ENCODE measurements around the gene APOC4.

Gene APOC4

DNA sequence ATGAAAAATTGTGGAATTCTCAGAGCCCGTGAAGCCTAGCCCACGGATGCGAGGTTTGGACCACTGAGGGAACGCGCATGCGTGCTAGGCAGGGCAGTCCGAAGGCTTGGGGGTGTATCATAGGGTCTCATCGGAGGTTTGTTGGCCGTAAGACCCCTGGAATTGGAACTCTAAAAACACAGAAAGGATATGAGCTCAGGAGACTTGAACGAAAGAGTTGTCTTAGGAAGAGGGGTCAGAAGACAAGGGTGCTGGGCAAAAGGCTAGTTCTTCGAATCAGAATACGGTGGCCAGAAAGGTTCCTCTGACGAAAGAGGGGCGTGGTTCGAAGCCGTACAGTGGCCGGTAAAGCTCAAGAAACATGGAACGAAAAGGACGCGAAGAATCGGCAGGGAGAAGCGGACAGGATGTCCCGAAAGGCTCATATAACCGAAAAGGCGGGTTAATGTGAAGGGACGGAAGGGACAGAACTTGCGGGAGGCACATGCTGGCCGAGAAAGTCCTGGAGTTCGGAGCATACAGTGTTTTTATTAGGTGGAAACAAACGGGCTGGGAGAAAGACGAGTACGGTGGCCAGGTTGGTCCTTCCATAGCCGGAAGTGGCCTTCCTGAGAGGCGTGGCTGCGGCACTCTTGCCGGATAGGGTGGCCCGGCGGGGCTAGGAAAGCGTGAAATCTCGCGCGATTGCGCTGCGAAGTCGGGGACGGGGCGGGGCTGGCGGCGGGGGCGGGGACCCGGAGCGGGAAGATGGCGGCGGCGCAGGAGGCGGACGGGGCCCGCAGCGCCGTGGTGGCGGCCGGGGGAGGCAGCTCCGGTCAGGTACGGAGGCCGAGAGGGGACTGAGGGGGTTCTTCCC lies 12.8 kb downstream of the APOC4 start, which contains the start of gene CLPTM1:
TSS of gene CLPTM1 (plus strand) at position 732 of the 856 bp plus-strand sequence. CDS start at position 748, 16 bp downstream.
- Histone ChIP-seq H4K20me1 (ENCODE audit: control insufficient read depth, insufficient read depth, low read depth, low read length) (peaks cover 14% of the 10 kb centered on the region), H3K27ac (ENCODE audit: low read depth, low read length) (peak within 1 kb of the TSS; percentile 83), H3K79me2 (ENCODE audit: control insufficient read depth, low read length) (peaks cover 67% of the 10 kb centered on the region), H3K9me2 (replicated peaks; ENCODE audit: control insufficient read depth, low read length) (no peaks in the 10 kb centered on the region), H3K36me3 (ENCODE audit: control insufficient read depth, low read length) (peaks cover 31% of the 10 kb centered on the region), H3K4me3 (ENCODE audit: low read length) (peak within 1 kb of the TSS; percentile 97), H3K9me3 (ENCODE audit: control insufficient read depth, insufficient read depth, low read length) (no peaks in the 10 kb centered on the region), H3F3A (ENCODE audit: control insufficient read depth, insufficient read depth) (no peaks in the 10 kb centered on the region; the same call in 1 of the 2 replicates), H3K4me1 (ENCODE audit: control insufficient read depth, low read length) (peaks cover 51% of the 10 kb centered on the region), H3K4me2 (ENCODE audit: low read length) (peak within 1 kb of the TSS; percentile 88), H3K27me3 (ENCODE audit: control insufficient read depth, low read length) (no peaks in the 10 kb centered on the region)
- TF ChIP-seq, protein P1, sequence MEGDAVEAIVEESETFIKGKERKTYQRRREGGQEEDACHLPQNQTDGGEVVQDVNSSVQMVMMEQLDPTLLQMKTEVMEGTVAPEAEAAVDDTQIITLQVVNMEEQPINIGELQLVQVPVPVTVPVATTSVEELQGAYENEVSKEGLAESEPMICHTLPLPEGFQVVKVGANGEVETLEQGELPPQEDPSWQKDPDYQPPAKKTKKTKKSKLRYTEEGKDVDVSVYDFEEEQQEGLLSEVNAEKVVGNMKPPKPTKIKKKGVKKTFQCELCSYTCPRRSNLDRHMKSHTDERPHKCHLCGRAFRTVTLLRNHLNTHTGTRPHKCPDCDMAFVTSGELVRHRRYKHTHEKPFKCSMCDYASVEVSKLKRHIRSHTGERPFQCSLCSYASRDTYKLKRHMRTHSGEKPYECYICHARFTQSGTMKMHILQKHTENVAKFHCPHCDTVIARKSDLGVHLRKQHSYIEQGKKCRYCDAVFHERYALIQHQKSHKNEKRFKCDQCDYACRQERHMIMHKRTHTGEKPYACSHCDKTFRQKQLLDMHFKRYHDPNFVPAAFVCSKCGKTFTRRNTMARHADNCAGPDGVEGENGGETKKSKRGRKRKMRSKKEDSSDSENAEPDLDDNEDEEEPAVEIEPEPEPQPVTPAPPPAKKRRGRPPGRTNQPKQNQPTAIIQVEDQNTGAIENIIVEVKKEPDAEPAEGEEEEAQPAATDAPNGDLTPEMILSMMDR (IDR thresholded peaks at IDR 0.05; ENCODE audit: low read depth, low read length, poor library complexity, severe bottlenecking): no peak
- TF ChIP-seq EZH2phosphoT487 (IDR thresholded peaks at IDR 0.05; ENCODE audit: borderline replicate concordance, low read length): no peak

DNA sequence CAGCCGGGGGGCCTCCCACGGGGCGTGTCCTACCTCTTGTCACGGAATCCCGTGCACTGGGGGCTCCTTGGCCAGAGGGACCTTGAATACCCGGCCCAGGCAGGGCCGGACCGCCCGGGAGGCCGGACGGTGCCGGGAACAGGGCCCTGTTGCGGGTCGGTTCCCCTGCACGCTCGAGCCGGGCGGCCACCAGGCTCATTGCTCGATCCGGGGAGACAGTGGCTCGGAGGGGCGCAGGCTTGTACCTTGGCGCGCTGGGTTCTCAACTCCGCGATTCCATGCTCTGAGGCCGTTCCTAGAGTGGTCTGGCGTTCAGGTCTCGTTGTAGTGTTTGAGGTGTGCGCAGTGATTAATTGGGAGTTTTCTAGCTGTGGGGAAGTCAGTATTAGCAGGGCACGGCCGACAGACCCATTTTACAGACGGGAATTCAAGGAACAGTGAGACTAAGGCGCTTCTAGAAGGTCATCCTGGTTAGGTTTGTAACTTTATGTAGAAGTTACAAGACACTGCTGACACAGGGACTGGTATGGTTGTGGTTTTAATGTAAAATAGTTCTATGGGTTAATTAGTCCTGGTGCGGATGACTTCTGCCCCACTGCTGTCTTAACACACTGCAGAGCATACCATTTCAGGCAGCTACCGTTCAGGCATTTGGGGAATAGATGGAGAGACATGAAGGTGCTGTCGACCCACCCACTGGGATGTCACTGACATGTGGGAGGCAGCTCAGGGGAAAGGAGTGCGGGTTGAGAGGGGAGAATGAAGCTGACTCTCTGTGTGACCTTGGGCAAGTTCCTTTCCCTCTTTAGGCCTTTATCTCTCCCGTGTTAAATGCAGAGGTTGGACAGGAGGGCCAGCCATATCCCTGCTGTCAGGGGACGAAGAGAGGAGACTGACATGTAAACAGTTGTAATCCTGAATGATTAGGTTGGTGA lies 13.7 kb downstream of the APOC4 start:
- peaks cover 76% of the 10 kb centered on the region for H3K79me2 ChIP-seq (ENCODE audit: control insufficient read depth, low read length)
- no peaks in the 10 kb centered on the region for H3K9me2 ChIP-seq (replicated peaks; ENCODE audit: control insufficient read depth, low read length)
- H3K4me2 ChIP-seq (ENCODE audit: low read length): peak overlapping the region; percentile 88
- TF ChIP-seq, protein P1 (IDR thresholded peaks at IDR 0.05; ENCODE audit: low read depth, low read length, poor library complexity, severe bottlenecking): no peak
- TF ChIP-seq EZH2phosphoT487 (IDR thresholded peaks at IDR 0.05; ENCODE audit: borderline replicate concordance, low read length): no peak
- H4K20me1 ChIP-seq (ENCODE audit: control insufficient read depth, insufficient read depth, low read depth, low read length): peaks cover 14% of the 10 kb centered on the region
- no peaks in the 10 kb centered on the region for H3K9me3 ChIP-seq (ENCODE audit: control insufficient read depth, insufficient read depth, low read length)
- peaks cover 40% of the 10 kb centered on the region for H3K36me3 ChIP-seq (ENCODE audit: control insufficient read depth, low read length)
- peak overlapping the region; percentile 55 for H3K27ac ChIP-seq (ENCODE audit: low read depth, low read length)
- no peaks in the 10 kb centered on the region for H3K27me3 ChIP-seq (ENCODE audit: control insufficient read depth, low read length)
- peak overlapping the region; percentile 97 for H3K4me3 ChIP-seq (ENCODE audit: low read length)
- peaks cover 60% of the 10 kb centered on the region for H3K4me1 ChIP-seq (ENCODE audit: control insufficient read depth, low read length)
- no peaks in the 10 kb centered on the region; the same call in 1 of the 2 replicates for H3F3A ChIP-seq (ENCODE audit: control insufficient read depth, insufficient read depth)

DNA sequence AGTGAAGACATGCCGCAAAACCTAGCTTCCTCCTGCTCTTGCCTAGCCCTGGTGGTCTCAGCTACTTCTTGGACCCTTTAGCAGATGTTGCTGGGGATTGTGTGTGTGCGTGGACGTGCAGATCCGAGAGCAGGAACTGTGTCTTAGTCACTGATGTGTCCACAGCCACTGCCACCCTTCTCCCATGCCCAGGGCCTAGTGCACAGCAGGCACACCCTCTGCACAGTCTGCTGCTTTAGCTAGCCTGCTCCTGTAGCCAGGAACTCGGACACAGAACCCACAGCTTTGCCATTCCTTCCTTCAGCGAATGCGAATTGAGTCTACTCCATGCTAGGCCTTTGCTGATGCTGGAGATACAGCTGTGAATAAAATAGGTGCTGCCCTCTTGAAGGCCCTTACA lies 15.5 kb downstream of the APOC4 start:
- Histone ChIP-seq H3K27me3 (ENCODE audit: control insufficient read depth, low read length) (no peaks in the 10 kb centered on the region), H3K27ac (ENCODE audit: low read depth, low read length) (peak overlapping the region; percentile 32), H3K36me3 (ENCODE audit: control insufficient read depth, low read length) (peaks cover 55% of the 10 kb centered on the region), H3K4me1 (ENCODE audit: control insufficient read depth, low read length) (peaks cover 74% of the 10 kb centered on the region), H3K79me2 (ENCODE audit: control insufficient read depth, low read length) (peaks cover 94% of the 10 kb centered on the region), H3K4me3 (ENCODE audit: low read length) (peak overlapping the region; percentile 97), H3K9me2 (replicated peaks; ENCODE audit: control insufficient read depth, low read length) (no peaks in the 10 kb centered on the region), H3K4me2 (ENCODE audit: low read length) (peak overlapping the region; percentile 88), H3K9me3 (ENCODE audit: control insufficient read depth, insufficient read depth, low read length) (no peaks in the 10 kb centered on the region), H4K20me1 (ENCODE audit: control insufficient read depth, insufficient read depth, low read depth, low read length) (peaks cover 14% of the 10 kb centered on the region), H3F3A (ENCODE audit: control insufficient read depth, insufficient read depth) (no peaks in the 10 kb centered on the region; the same call in 1 of the 2 replicates)
- TF ChIP-seq, protein P1 (IDR thresholded peaks at IDR 0.05; ENCODE audit: low read depth, low read length, poor library complexity, severe bottlenecking): no peak
- no peak for TF ChIP-seq EZH2phosphoT487 (IDR thresholded peaks at IDR 0.05; ENCODE audit: borderline replicate concordance, low read length)
